Neuron (in vitro differentiated cells): ENCODE measurements around the gene CLSTN3.

Source experiments
- H2AFZ ChIP-seq: one replicate; pipeline ENCODE4 v1.6.1; 2013; ENCODE audit warnings: low read depth, mild to moderate bottlenecking, inconsistent platforms, low read length, moderate library complexity
- H3K27me3 ChIP-seq: one replicate; pipeline ENCODE4 v1.6.1; 2013; ENCODE audit warnings: low read length; ENCODE audit not compliant: insufficient read depth
- H3K36me3 ChIP-seq: one replicate; pipeline ENCODE4 v1.6.1; 2013; ENCODE audit warnings: low read length; ENCODE audit not compliant: insufficient read depth
- H3K4me1 ChIP-seq: one replicate; pipeline ENCODE4 v1.6.1; 2013; ENCODE audit warnings: low read length; ENCODE audit not compliant: insufficient read depth
- H3K4me3 ChIP-seq: 2 replicates; pipeline ENCODE4 v1.5.1; 2013; ENCODE audit warnings: mild to moderate bottlenecking, low read length, moderate library complexity
- H3K9me3 ChIP-seq: one replicate; pipeline ENCODE4 v1.6.1; 2013; ENCODE audit warnings: low read length

Gene CLSTN3

DNA sequence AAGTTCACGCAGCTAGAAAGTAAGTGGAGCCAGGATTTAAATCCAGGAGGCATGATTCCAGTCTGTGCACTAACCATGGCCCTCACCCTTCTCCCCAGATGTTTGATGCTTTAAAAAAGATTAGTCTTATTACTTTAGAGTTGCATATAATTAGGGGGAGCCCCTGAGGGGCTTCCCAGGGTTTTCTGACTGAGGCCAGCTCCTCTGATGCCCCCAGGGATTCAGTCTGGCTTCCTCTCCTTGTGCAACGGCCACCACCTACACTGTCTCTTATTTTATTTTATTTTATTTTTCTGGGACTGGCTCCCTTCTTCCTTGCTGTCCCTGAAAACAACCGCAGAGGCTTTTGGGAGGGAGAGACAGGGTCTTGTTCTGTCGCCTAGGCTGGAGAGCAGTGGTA lies 22.6 kb downstream of the CLSTN3 start:
- Histone ChIP-seq H2AFZ (no peak overlapping the region), H3K36me3 (peaks cover 78% of the 10 kb centered on the region), H3K4me3 (no peak overlapping the region), H3K4me1 (no peaks in the 10 kb centered on the region), H3K9me3 (no peaks in the 10 kb centered on the region), H3K27me3 (no peaks in the 10 kb centered on the region)

DNA sequence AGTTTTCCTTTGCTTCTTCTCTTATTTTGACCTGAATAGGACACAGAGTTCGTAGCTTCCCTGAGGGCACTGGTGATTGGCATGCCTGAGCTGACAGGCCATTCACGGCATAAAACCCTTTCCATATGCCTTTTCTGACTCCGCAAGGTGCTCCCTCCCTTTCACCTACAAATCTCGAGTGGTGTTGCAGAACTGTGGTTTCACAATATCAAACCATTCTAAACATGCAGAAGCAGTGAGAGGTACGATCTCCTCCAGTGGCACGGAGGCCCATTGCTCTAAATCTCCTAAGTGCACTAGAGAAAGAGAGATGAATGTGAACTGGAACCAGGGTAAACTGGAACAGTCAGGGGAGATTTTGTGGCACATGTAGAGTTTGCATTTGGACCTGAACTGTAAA lies 23.9 kb downstream of the CLSTN3 start:
- Histone ChIP-seq H3K4me3 (no peak overlapping the region), H3K36me3 (peaks cover 70% of the 10 kb centered on the region), H3K27me3 (no peaks in the 10 kb centered on the region), H3K9me3 (no peaks in the 10 kb centered on the region), H2AFZ (no peak overlapping the region), H3K4me1 (no peaks in the 10 kb centered on the region)

DNA sequence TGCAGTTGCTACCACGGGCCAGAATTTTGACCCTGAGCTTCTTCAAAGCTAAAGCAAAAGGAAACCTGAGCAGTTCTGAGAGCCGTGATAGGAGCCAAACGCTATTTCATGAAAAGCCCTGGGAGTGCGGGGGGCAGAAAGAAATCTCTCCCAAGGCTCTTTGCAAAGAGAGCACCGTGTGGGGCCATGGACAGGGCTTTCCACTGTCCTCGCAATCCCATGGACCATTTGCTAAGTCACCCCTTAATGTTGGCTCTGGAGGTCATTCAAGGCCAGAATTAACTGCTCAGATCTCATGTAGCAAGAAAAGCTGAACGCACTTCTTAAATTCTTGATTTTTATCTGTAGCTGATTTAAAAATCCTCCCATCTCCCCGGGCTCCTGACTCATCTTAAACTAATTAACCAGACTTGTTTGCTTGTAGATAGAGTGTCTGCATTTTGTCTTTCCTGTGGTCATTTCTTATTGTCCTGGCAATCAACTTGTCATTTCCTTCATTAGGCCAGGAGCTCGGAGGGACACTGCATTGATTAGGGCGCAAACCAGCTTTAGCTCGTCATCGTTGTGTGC lies 24.8 kb downstream of the CLSTN3 start:
- no peaks in the 10 kb centered on the region for H3K27me3 ChIP-seq

DNA sequence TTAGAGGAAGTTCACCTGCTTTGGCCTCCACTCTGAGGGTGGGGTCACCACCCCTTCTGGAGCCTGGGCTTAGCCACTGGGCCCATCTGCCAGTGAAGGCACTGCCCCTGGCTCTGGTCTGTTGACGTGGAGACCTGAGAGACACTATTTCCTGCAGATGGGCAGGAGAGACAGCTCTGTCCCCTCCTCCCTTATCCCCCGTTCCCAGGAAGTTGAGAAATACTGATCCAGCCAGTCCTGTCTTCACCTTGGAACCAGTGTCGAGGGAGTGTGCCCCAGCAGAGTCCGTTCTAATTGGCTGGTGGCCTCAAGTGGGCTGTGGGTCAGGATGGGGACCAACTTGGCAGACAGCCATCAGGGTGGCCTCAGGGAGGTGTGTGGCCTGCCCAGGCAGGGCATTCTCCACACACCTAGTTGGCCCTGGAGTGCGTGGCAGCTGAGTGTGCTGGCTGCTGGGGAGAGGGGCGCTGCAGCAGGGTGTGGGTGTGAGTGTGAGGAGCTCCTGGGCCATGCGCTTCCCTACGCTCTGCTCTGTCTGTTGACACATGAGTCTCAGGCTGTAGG lies 25.4 kb downstream of the CLSTN3 start:
- Histone ChIP-seq H2AFZ (no peak overlapping the region), H3K36me3 (peaks cover 55% of the 10 kb centered on the region), H3K9me3 (no peaks in the 10 kb centered on the region), H3K4me1 (no peaks in the 10 kb centered on the region), H3K27me3 (no peaks in the 10 kb centered on the region), H3K4me3 (no peak overlapping the region)

More for the DNA sequence above, 24.8 kb downstream of the CLSTN3 start:
- no peak overlapping the region for H3K4me3 ChIP-seq
- H3K4me1 ChIP-seq: no peaks in the 10 kb centered on the region
- no peak overlapping the region for H2AFZ ChIP-seq
- H3K9me3 ChIP-seq: no peaks in the 10 kb centered on the region
- peaks cover 61% of the 10 kb centered on the region for H3K36me3 ChIP-seq

DNA sequence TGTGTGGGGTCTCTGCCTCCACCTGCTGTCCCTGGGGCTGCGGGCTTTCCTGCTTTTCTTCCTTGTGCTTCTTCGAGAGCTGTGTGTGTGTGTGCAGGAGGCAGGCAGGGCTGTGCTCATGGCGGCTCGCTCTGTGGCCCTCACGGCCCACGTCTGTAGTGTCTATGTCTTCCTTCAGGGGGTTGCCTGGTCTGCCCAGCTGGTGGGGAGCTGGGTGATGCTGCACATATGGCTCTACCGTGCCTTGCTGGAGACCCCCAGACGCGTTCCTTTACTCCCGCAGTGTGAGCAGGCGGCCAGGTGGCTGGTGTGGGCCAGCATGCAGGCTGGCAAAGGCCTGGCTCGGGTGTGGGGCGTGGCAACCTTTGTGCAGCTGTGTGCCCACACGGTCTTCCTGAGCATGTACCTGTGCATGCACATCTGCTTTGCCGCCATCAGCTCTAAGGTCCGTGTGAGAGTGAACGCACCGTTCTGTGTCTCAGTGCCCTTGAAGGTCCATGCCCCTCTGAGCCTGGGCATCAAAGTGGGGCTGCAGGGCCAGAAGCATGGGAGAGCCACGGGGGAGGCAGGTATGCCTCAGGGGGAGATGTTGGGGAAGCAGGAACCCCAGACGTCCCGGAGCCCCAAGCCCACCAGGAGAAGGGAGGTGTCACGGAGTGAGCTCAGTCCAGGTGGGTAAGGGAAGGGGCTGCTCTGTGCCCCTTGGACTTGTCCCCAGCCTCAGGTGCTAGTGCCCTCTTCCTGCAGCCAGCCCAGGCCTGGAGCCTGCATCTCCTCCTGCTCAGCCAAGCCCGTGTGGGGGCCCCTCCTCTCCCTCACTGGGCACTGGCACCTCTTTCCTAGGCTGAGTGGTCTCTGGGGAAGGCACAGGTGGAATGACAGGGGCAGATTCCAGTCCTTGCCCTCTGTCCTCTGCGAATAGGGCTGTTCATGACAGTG lies 26.4 kb downstream of the CLSTN3 start:
- no peaks in the 10 kb centered on the region for H3K4me1 ChIP-seq
- H2AFZ ChIP-seq: no peak overlapping the region
- H3K27me3 ChIP-seq: no peaks in the 10 kb centered on the region
- no peaks in the 10 kb centered on the region for H3K9me3 ChIP-seq
- peaks cover 45% of the 10 kb centered on the region for H3K36me3 ChIP-seq
- no peak overlapping the region for H3K4me3 ChIP-seq

DNA sequence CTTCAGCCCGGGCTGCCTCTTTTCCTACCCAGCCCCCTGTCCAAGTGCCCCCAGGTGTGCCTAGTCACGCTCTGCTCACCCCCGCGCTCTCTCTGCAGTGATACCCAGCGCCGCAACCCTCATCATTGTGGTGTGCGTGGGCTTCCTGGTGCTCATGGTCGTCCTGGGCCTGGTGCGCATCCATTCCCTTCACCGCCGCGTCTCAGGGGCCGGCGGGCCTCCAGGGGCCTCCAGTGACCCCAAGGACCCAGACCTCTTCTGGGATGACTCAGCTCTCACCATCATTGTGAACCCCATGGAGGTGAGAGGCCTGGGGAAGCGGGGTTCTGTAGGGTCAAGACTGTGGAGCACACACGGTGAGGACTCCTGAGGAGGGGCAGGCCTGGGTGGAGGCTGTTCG lies 27.2 kb downstream of the CLSTN3 start:
- Histone ChIP-seq H3K36me3 (peaks cover 43% of the 10 kb centered on the region), H3K4me3 (no peak overlapping the region), H2AFZ (no peak overlapping the region), H3K27me3 (peaks cover 7% of the 10 kb centered on the region), H3K9me3 (no peaks in the 10 kb centered on the region), H3K4me1 (no peaks in the 10 kb centered on the region)

DNA sequence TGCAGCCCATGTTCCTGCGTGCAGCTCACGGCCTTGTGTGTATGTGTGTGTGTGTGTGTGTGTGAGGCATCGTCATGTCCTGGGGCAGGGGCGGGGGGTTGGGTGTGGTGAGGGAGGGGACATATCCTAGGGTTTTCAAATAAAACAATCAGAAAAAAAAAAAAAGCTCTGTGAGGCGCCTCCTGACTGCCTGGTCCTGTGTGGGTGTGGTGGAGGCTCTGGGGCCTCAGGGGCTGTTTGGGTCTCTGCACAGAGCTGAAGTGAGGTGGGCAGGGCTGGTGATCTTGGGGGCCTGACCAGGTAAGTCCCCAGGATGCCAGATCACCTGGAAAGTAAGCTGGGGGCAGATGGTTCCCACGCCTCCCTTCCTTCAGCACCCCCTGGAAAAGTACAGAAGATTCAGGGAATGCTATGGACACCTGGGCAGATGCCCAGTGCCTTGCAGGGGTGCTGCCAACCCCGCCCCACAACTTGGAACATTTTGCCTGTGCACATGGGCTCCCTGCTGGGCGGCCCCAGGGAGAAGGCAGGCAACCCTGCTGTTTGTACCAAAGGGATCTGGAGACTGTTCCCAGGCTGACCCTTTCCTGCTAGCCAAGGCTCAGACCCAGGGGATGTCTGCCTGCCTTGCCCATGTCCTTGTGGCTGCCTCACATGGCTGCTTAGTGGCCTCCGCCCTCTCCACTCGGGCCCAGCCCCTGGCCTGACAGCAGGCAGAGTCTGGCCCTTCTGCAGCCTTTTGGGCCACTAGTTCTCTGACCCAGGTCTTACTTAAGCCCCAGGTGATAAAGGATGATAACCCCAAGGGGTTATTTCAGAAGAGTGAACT lies 28.8 kb downstream of the CLSTN3 start:
- no peaks in the 10 kb centered on the region for H3K4me1 ChIP-seq
- no peak overlapping the region for H2AFZ ChIP-seq
- no peak overlapping the region for H3K4me3 ChIP-seq
- no peaks in the 10 kb centered on the region for H3K9me3 ChIP-seq
- H3K36me3 ChIP-seq: peaks cover 31% of the 10 kb centered on the region
- H3K27me3 ChIP-seq: peaks cover 21% of the 10 kb centered on the region

DNA sequence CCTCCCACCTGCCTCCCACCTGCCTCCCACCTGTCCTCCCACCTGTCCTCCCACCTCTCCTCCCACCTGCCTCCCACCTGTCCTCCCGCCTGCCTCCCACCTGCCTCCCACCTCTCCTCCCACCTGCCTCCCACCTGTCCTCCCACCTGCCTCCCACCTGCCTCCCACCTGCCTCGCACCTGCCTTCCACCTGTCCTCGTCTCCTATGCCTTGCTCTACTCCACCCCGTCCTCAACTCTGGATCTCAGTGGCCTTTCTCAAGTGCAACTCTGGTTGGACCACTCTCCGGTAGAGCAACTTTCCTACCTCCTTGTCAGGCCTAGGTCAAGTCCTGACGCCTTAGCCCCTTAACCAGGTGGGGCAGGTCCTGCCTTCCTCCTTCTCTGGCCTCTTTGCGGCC lies 30.0 kb downstream of the CLSTN3 start:
- H3K4me3 ChIP-seq: no peak overlapping the region
- H2AFZ ChIP-seq: no peak overlapping the region
- H3K4me1 ChIP-seq: no peaks in the 10 kb centered on the region
- peaks cover 21% of the 10 kb centered on the region for H3K27me3 ChIP-seq
- peaks cover 20% of the 10 kb centered on the region for H3K36me3 ChIP-seq
- no peaks in the 10 kb centered on the region for H3K9me3 ChIP-seq

DNA sequence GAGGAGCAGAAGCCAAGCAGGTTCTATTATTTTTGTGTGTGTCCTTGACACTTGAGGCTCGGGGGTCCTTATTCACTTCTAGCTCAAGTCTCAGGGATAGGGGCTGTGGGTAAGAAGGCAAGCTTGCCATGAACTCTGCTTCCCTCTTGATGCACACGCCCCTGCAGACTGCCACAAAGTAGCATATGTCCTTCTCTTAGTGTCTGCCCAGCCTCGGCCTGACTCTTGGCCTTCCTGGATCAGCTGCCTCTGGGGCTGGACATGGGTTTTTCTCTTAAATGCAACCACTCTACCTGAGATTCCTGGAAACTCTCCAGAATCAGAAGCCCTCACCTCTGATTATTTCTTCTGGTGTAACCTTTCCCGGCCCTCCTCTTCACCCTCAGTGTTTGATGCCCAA lies 31.2 kb downstream of the CLSTN3 start:
- Histone ChIP-seq H3K27me3 (peaks cover 21% of the 10 kb centered on the region), H3K4me1 (no peaks in the 10 kb centered on the region), H3K9me3 (peaks cover 3% of the 10 kb centered on the region), H3K4me3 (no peak overlapping the region), H3K36me3 (peaks cover 12% of the 10 kb centered on the region), H2AFZ (no peak overlapping the region)

DNA sequence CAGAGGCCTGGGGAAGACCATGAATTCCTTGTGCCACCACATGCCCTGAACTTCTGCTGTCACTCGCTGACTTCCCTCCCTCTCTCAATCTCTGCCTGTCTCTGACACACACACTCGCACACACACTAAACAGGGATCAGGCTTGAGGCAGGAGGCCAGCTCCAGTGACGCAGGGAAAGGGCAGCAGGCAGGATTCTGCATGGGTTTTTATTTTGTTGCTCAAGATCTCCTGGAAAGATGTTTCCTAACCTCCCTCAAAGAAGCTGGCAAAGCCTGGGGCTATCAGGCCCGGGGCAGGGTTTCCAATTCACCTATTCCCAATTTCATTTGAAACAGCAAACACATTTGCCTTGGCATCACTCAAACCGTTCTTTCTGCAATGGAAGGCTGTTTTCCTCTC lies 31.6 kb downstream of the CLSTN3 start:
- Histone ChIP-seq H3K4me3 (no peak overlapping the region), H3K9me3 (peaks cover 3% of the 10 kb centered on the region), H2AFZ (no peak overlapping the region), H3K27me3 (peaks cover 21% of the 10 kb centered on the region), H3K36me3 (peaks cover 9% of the 10 kb centered on the region), H3K4me1 (no peaks in the 10 kb centered on the region)

DNA sequence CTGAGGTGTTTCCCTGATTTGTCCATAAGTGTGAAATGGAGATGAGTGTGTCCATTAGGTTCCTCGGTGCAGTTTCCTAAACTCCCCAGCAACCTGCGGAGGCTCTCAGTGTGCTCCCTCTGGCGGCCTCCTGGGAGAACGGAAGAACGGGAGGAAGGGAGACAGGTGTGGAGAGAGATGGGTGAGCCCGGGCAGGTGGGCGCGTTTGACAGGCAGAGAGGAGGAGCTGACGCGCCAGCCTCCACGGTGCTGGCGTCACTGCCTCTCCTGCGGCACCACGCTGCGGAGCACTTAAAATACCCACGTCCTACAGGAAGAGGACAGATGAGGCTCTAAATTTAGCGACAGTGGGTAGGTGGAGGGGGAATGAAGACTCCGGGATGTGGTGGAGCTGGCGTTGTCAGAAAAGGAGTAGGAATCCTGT lies 32.5 kb downstream of the CLSTN3 start:
- no peak overlapping the region for H2AFZ ChIP-seq
- no peaks in the 10 kb centered on the region for H3K4me1 ChIP-seq
- H3K36me3 ChIP-seq: peaks cover 3% of the 10 kb centered on the region
- H3K27me3 ChIP-seq: peaks cover 21% of the 10 kb centered on the region
- H3K4me3 ChIP-seq: no peak overlapping the region
- peaks cover 3% of the 10 kb centered on the region for H3K9me3 ChIP-seq

DNA sequence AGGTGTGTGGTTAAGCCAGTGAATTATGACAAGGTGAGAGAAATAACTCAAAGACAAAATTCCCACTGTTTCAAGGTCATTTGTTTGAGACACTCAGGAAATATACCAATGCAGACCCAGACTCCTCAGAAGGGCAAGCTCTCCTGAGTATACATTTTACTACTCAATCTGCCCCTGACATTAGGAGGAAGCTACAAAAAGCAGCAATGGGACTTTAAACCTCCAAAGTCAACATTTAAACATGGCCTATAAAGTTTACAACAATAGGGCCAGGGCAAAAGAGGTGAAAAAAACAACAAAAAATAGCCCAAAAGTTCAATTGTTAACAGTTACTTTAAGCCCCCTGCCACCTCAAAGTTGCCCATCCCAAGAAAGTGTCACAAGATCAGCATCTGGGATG lies 39.8 kb downstream of the CLSTN3 start:
- Histone ChIP-seq H3K27me3 (no peaks in the 10 kb centered on the region), H3K36me3 (no peaks in the 10 kb centered on the region), H3K9me3 (peaks cover 17% of the 10 kb centered on the region), H3K4me3 (no peak overlapping the region), H2AFZ (no peak overlapping the region), H3K4me1 (no peaks in the 10 kb centered on the region)

DNA sequence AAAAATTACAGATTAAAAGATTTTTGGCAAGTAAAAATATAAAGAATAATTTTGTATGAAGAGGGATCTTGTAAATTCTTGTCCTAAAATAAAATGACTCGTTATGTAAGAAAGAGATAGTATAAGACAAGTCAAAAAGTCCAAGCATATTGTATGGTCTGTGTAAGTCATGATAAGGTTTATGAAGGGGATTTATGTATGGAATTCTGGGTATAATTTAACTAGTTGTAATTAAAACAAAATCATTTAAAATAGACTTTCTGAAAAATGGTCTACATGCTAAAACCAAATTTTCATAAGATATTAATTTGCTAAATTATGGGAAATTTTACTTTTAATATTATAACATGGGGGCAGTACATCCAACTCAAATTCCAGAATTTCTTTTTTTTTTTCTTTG lies 41.7 kb downstream of the CLSTN3 start:
- Histone ChIP-seq H3K27me3 (no peaks in the 10 kb centered on the region), H3K9me3 (peaks cover 14% of the 10 kb centered on the region), H3K4me3 (no peak overlapping the region), H2AFZ (no peak overlapping the region), H3K4me1 (no peaks in the 10 kb centered on the region), H3K36me3 (no peaks in the 10 kb centered on the region)
